RPMI7951 (cell line): ENCODE data around the gene RPS2. TPM values are rescaled to one million over a fixed set of nuclear protein-coding genes. Genes with fewer than 3 reads are reported as not detected.
"Not testable (repeated sequence)": the region's sequence is repeated elsewhere in the genome, so short reads cannot be mapped to it uniquely, and the experiment has no call there.

ENCODE experiments used
- DNase-seq: peaks from one replicate; pipeline ENCODE4 v3.0.0-alpha.2; 2012; ENCODE audit warnings: low read depth
- total RNA-seq: library from RNA; depleted of rRNA; stranded (reverse); fragments of >200 nt; shearing (Covaris generic); gene quantifications from 2 replicates; pipeline ENCODE4 v1.2.3, GENCODE V29; 2014; rRNA removed

RPS2 gene
- total RNA-seq, result 1,519 and 1,683 TPM in 2 replicates

GRCh38 chr16:1964506-1965395 is at the start of gene RPS2:
RPS2 (minus strand) TSS chr16:1964826; CDS start chr16:1964625, 201 bp downstream.
- peak; percentile 96 for DNase-seq

GRCh38 chr16:2013527-2013926 is 48.9 kb upstream of the RPS2 start:
- no peak for DNase-seq

- not testable (repeated sequence) for DNase-seq
Observed at GRCh38 chr16:2011726-2012125, 47.1 kb upstream of the RPS2 start.

- DNase-seq, result peak; percentile 89
Observed at GRCh38 chr16:2009791-2010510, 45.3 kb upstream of the RPS2 start, which contains the start of gene ZNF598. ZNF598 (minus strand) TSS chr16:2009821.

- no peak for DNase-seq
Observed at GRCh38 chr16:2009164-2009711, 44.6 kb upstream of the RPS2 start.

- DNase-seq, result peak; percentile 18
Observed at GRCh38 chr16:2008631-2009163, 44.1 kb upstream of the RPS2 start.

GRCh38 chr16:2008009-2008526 is 43.4 kb upstream of the RPS2 start:
- peak; percentile 90 for DNase-seq

GRCh38 chr16:2007081-2007836 is 42.6 kb upstream of the RPS2 start:
- no peak for DNase-seq

GRCh38 chr16:2006317-2006716 is 41.7 kb upstream of the RPS2 start:
- DNase-seq, result no peak

- DNase-seq, result no peak
Observed at GRCh38 chr16:2005646-2006045, 41.0 kb upstream of the RPS2 start.

GRCh38 chr16:2004795-2005517 is 40.3 kb upstream of the RPS2 start:
- DNase-seq, result no peak

GRCh38 chr16:2003827-2004641 is 39.4 kb upstream of the RPS2 start:
- peak; percentile 67 for DNase-seq

GRCh38 chr16:2003231-2003826 is 38.7 kb upstream of the RPS2 start:
- no peak for DNase-seq

- no peak for DNase-seq
Observed at GRCh38 chr16:2002406-2003230, 38.0 kb upstream of the RPS2 start.

- DNase-seq, result no peak
Observed at GRCh38 chr16:2001456-2002355, 37.1 kb upstream of the RPS2 start.

- no peak for DNase-seq
Observed at GRCh38 chr16:2001035-2001434, 36.4 kb upstream of the RPS2 start.

- DNase-seq, result no peak
Observed at GRCh38 chr16:1999866-2000514, 35.4 kb upstream of the RPS2 start.
